H1 (cell line): Measurements from ENCODE around the gene PEPD. TPM values are rescaled to one million over a fixed set of nuclear protein-coding genes. Genes with fewer than 3 reads are reported as not detected.

Source experiments
- CTCF ChIA-PET: fragments of 300-600 bp; sonication (Branson Sonifier 250); formaldehyde crosslinking; loops from one replicate; lab custom pipeline; 2021; ENCODE audit not compliant: partially characterized antibody; lab: Charles Lee
- POLR2A ChIA-PET: fragments of 300-600 bp; sonication (Branson Sonifier 250); formaldehyde crosslinking; loops from one replicate; lab custom pipeline; 2021; ENCODE audit warnings: inconsistent platforms; ENCODE audit not compliant: partially characterized antibody; lab: Charles Lee
- DNase-seq, 2 experiments: peaks; one replicate each; pipeline versions ENCODE4 v3.0.0 to v3.0.0-alpha.2; 2010 to 2022; ENCODE audit warnings: low spot score in 2 of 2, low read depth in 1 of 2, mixed read lengths in 1 of 2
- FAIRE-seq: peaks from 2 replicates; lab custom pipeline; 2011; peaks lifted over from hg19 to GRCh38; lab: Jason Lieb, UNC
- H2AFZ ChIP-seq: 2 replicates; pipeline ENCODE4 v1.8.1; 2012; ENCODE audit warnings: low read length, inconsistent platforms
- H2AK5ac ChIP-seq: 2 replicates; pipeline ENCODE4 v1.6.1; 2013; ENCODE audit warnings: low read depth, low read length
- H2BK120ac ChIP-seq: replicated peaks from 2 replicates; pipeline ENCODE3; 2013; ENCODE audit warnings: low read depth, low read length, inconsistent platforms
- H2BK12ac ChIP-seq: 2 replicates; pipeline ENCODE4 v1.6.1; 2013; ENCODE audit warnings: low read depth, low read length
- H2BK15ac ChIP-seq: 2 replicates; pipeline ENCODE4 v1.6.1; 2013; ENCODE audit warnings: low read length
- H2BK20ac ChIP-seq: 2 replicates; pipeline ENCODE4 v1.6.1; 2013; ENCODE audit warnings: low read length
- H2BK5ac ChIP-seq: 2 replicates; pipeline ENCODE4 v1.6.1; 2013; ENCODE audit warnings: low read depth, low read length
- H3K14ac ChIP-seq: 2 replicates; pipeline ENCODE4 v1.6.1; 2013; ENCODE audit warnings: inconsistent platforms; ENCODE audit not compliant: insufficient read length
- H3K18ac ChIP-seq: 2 replicates; pipeline ENCODE4 v1.6.1; 2013; ENCODE audit warnings: low read length; ENCODE audit errors: extremely low read depth
- H3K23ac ChIP-seq: 2 replicates; pipeline ENCODE4 v1.6.1; 2013; ENCODE audit warnings: inconsistent platforms; ENCODE audit not compliant: insufficient read length
- H3K23me2 ChIP-seq: 2 replicates; pipeline ENCODE4 v1.6.1; 2013; ENCODE audit warnings: low read depth, low read length
- H3K27ac ChIP-seq: 2 replicates; pipeline ENCODE4 v1.6.1; 2011; ENCODE audit warnings: low read depth, low read length, inconsistent platforms
- H3K27me3 ChIP-seq, 4 experiments: replicated peaks in 1 of 4; 1 replicate in 1 of 4; 2 replicates in 3 of 4; pipeline versions ENCODE4 v1.6.1 to v1.8.1; 2011 to 2013; ENCODE audit warnings: low read length in 3 of 4, mild to moderate bottlenecking in 3 of 4, inconsistent platforms in 2 of 4, mixed read lengths in 2 of 4, moderate library complexity in 1 of 4; ENCODE audit not compliant: control insufficient read depth in 3 of 4, insufficient read depth in 3 of 4; ENCODE audit errors: extremely low read depth in 1 of 4
- H3K36me3 ChIP-seq, 4 experiments: 2 replicates each; pipeline versions ENCODE4 v1.6.1 to v1.8.1; 2011 to 2013; ENCODE audit warnings: mild to moderate bottlenecking in 4 of 4, low read length in 3 of 4, moderate library complexity in 2 of 4, control low read depth in 1 of 4, inconsistent platforms in 1 of 4; ENCODE audit not compliant: insufficient read depth in 4 of 4, control insufficient read depth in 2 of 4
- H3K4ac ChIP-seq: replicated peaks from 2 replicates; pipeline ENCODE3; 2013; ENCODE audit warnings: low read length, low read depth, mixed read lengths, inconsistent platforms; ENCODE audit not compliant: insufficient read length
- H3K4me1 ChIP-seq, 4 experiments: replicated peaks in 1 of 4; 1 replicate in 1 of 4; 2 replicates in 3 of 4; pipeline versions ENCODE4 v1.6.1 to v1.8.1; 2011 to 2013; ENCODE audit warnings: low read length in 3 of 4, inconsistent platforms in 2 of 4, mixed read lengths in 1 of 4; ENCODE audit not compliant: insufficient read depth in 4 of 4, control insufficient read depth in 3 of 4
- H3K4me2 ChIP-seq, 2 experiments: 2 replicates each; pipeline versions ENCODE4 v1.6.1 to v1.8.1; 2011 to 2013; ENCODE audit warnings: low read depth in 2 of 2, low read length in 2 of 2, control low read depth in 1 of 2, inconsistent platforms in 1 of 2, mild to moderate bottlenecking in 1 of 2; ENCODE audit not compliant: insufficient read depth in 1 of 2
- H3K4me3 ChIP-seq, 4 experiments: fragments of 200-600, 300-600 bp in 1 of 4; sonication (generic), shearing (Covaris generic), sonication (Bioruptor Twin) in 1 of 4; 2 replicates each; pipeline versions ENCODE4 v1.5.1 to v1.8.1; 2011 to 2016; ENCODE audit warnings: low read length in 4 of 4, low read depth in 3 of 4, control low read depth in 2 of 4, inconsistent platforms in 2 of 4, mild to moderate bottlenecking in 2 of 4, mixed read lengths in 1 of 4, moderate library complexity in 1 of 4; ENCODE audit not compliant: insufficient read depth in 2 of 4; ENCODE audit errors: extremely low read depth in 1 of 4
- H3K56ac ChIP-seq: replicated peaks from 2 replicates; pipeline ENCODE3; 2013; ENCODE audit warnings: low read depth, mild to moderate bottlenecking, mixed read lengths, low read length, inconsistent platforms; ENCODE audit not compliant: insufficient read length
- H3K79me1 ChIP-seq: 2 replicates; pipeline ENCODE4 v1.6.1; 2013; ENCODE audit warnings: low read depth, low read length, control low read depth
- H3K79me2 ChIP-seq, 2 experiments: 2 replicates each; pipeline versions ENCODE4 v1.6.1 to v1.8.1; 2012 to 2013; ENCODE audit warnings: low read length in 2 of 2, mild to moderate bottlenecking in 2 of 2, inconsistent platforms in 1 of 2; ENCODE audit not compliant: insufficient read depth in 2 of 2, control insufficient read depth in 1 of 2
- H3K9ac ChIP-seq, 4 experiments: replicated peaks in 1 of 4; 1 replicate in 1 of 4; 2 replicates in 3 of 4; pipeline versions ENCODE4 v1.6.1 to v1.8.1; 2011 to 2013; ENCODE audit warnings: low read depth in 3 of 4, low read length in 3 of 4, control low read depth in 2 of 4, mild to moderate bottlenecking in 2 of 4, moderate library complexity in 2 of 4, inconsistent platforms in 1 of 4; ENCODE audit errors: extremely low read depth in 1 of 4
- H3K9me3 ChIP-seq, 2 experiments: 2 replicates each; pipeline versions ENCODE4 v1.6.1 to v1.8.1; 2012 to 2013; ENCODE audit warnings: mild to moderate bottlenecking in 2 of 2, moderate library complexity in 2 of 2, control low read depth in 1 of 2, inconsistent platforms in 1 of 2, low read depth in 1 of 2, low read length in 1 of 2, mixed read lengths in 1 of 2; ENCODE audit not compliant: insufficient read depth in 2 of 2
- H4K20me1 ChIP-seq, 2 experiments: replicated peaks in 1 of 2; 2 replicates each; pipeline versions ENCODE3 to v1.8.1; 2011 to 2013; ENCODE audit warnings: inconsistent platforms in 2 of 2, low read length in 2 of 2, mild to moderate bottlenecking in 1 of 2; ENCODE audit not compliant: insufficient read depth in 2 of 2, control insufficient read depth in 1 of 2
- H4K5ac ChIP-seq: 2 replicates; pipeline ENCODE4 v1.6.1; 2013; ENCODE audit warnings: low read length, low read depth, mixed read lengths, inconsistent platforms; ENCODE audit not compliant: insufficient read length
- H4K8ac ChIP-seq: 2 replicates; pipeline ENCODE4 v1.8.0; 2013; ENCODE audit warnings: mild to moderate bottlenecking, moderate library complexity, low read length, inconsistent platforms; ENCODE audit not compliant: insufficient read depth; ENCODE audit errors: extremely low read depth
- H4K91ac ChIP-seq: replicated peaks from 2 replicates; pipeline ENCODE3; 2013; ENCODE audit warnings: low read length, mixed read lengths, inconsistent platforms; ENCODE audit not compliant: insufficient read length
- BRCA1 ChIP-seq: IDR thresholded peaks from 2 replicates; pipeline ENCODE4 v1.6.1; 2012; ENCODE audit warnings: low read depth, low read length, improper control_type of control experiment
- CBX5 ChIP-seq: fragments of 300-800, 300-1000 bp; sonication (generic); IDR thresholded peaks from 2 replicates; pipeline ENCODE4 v1.7.1; 2016; ENCODE audit warnings: antibody characterized with exemption, low read length, low read depth
- CBX8 ChIP-seq: fragments of 300-800, 300-1000 bp; sonication (generic); IDR thresholded peaks from 2 replicates; pipeline ENCODE4 v1.7.1; 2016; ENCODE audit warnings: low read depth, low read length, borderline replicate concordance
- CREB1 ChIP-seq: IDR thresholded peaks from 2 replicates; pipeline ENCODE4 v1.6.1; 2012; ENCODE audit warnings: inconsistent platforms
- HDAC2 ChIP-seq, 2 experiments: fragments of 300-600 bp in 1 of 2; sonication (generic) in 1 of 2; IDR thresholded peaks; 2 replicates each; pipeline ENCODE4 v1.6.1; 2011 to 2012; ENCODE audit warnings: low read depth in 2 of 2, low read length in 2 of 2, mild to moderate bottlenecking in 2 of 2, moderate library complexity in 2 of 2, borderline replicate concordance in 1 of 2, inconsistent platforms in 1 of 2
- HDAC6 ChIP-seq: IDR thresholded peaks from one replicate; pipeline ENCODE4 v1.7.1; 2012; ENCODE audit warnings: low read depth, mild to moderate bottlenecking, inconsistent platforms, low read length, moderate library complexity
- POLR2AphosphoS5 ChIP-seq: IDR thresholded peaks from 2 replicates; pipeline ENCODE4 v1.6.1; 2011; ENCODE audit warnings: low read depth, low read length
- RFX5 ChIP-seq: IDR thresholded peaks from 2 replicates; pipeline ENCODE4 v1.6.1; 2011; ENCODE audit warnings: low read depth, low read length, improper control_type of control experiment, borderline replicate concordance
- SIN3A ChIP-seq, 2 experiments: IDR thresholded peaks in 1 of 2; conservative IDR thresholded peaks in 1 of 2; 2 replicates each; pipeline ENCODE4 v1.6.1; 2011 to 2012; ENCODE audit warnings: low read length in 2 of 2, improper control_type of control experiment in 1 of 2, low read depth in 1 of 2, mild to moderate bottlenecking in 1 of 2
- SIRT6 ChIP-seq: IDR thresholded peaks from one replicate; pipeline ENCODE4 v1.7.1; 2012; ENCODE audit warnings: low read length, inconsistent platforms
- SIX5 ChIP-seq: IDR thresholded peaks from 2 replicates; pipeline ENCODE4 v1.6.1; 2011; ENCODE audit warnings: mild to moderate bottlenecking, low read depth, low read length
- TAF1 ChIP-seq: IDR thresholded peaks from 2 replicates; pipeline ENCODE4 v1.6.1; 2011; ENCODE audit warnings: mild to moderate bottlenecking, low read depth, low read length
- TBP ChIP-seq: IDR thresholded peaks from 2 replicates; pipeline ENCODE4 v1.6.1; 2011; ENCODE audit warnings: low read depth, low read length, improper control_type of control experiment
- ZNF274 ChIP-seq: IDR thresholded peaks from 2 replicates; pipeline ENCODE4 v1.7.0; 2012; ENCODE audit warnings: low read length, borderline replicate concordance; ENCODE audit errors: extremely low read depth
- WGBS, 2 experiments: shearing (Covaris generic) in 1 of 2; methylation state at CpG; one replicate each; pipeline versions ENCODE4 v1.1.6 to v1.1.7; 2013 to 2015; ENCODE audit warnings: low lambda C conversion rate in 2 of 2, mixed read lengths in 2 of 2, inconsistent platforms in 1 of 2, low coverage in 1 of 2, missing lambda C conversion rate in 1 of 2; ENCODE audit not compliant: insufficient replicate concordance in 2 of 2, insufficient coverage in 1 of 2, insufficient read length in 1 of 2; ENCODE audit errors: extremely low coverage in 1 of 2, missing lambda C conversion rate in 1 of 2; 5-methylcytosine and 5-hydroxymethylcytosine counted together
- polyA plus RNA-seq, 7 experiments: library from polyadenylated mRNA; depleted of rRNA in 3 of 7; stranded (reverse) in 5 of 7; unstranded in 2 of 7; fragments of >200 nt in 5 of 7; fragments of 200-250 nt in 2 of 7; gene quantifications; 1 replicate in 5 of 7; 2 replicates in 1 of 7; 4 replicates in 1 of 7; pipeline versions ENCODE4 v1.2.1 to v1.2.3, GENCODE V29; 2011 to 2013; ENCODE audit warnings: missing spikeins in 2 of 7, mixed read lengths in 2 of 7
- total RNA-seq: library from RNA; stranded (reverse); fragmentation: NEBNext Ultra II Directional; extraction: Animal tissue kit (Norgen Biotek cat#: 25700); gene quantifications from 2 replicates; pipeline ENCODE4 v1.2.1, GENCODE V29; 2021

The PEPD gene
- total and polyA plus RNA-seq, 2 of the 8 experiments (the other 6 are each of a cell fraction or from before 2014, with no cell fraction given), result 84.1 to 178 TPM

DNA sequence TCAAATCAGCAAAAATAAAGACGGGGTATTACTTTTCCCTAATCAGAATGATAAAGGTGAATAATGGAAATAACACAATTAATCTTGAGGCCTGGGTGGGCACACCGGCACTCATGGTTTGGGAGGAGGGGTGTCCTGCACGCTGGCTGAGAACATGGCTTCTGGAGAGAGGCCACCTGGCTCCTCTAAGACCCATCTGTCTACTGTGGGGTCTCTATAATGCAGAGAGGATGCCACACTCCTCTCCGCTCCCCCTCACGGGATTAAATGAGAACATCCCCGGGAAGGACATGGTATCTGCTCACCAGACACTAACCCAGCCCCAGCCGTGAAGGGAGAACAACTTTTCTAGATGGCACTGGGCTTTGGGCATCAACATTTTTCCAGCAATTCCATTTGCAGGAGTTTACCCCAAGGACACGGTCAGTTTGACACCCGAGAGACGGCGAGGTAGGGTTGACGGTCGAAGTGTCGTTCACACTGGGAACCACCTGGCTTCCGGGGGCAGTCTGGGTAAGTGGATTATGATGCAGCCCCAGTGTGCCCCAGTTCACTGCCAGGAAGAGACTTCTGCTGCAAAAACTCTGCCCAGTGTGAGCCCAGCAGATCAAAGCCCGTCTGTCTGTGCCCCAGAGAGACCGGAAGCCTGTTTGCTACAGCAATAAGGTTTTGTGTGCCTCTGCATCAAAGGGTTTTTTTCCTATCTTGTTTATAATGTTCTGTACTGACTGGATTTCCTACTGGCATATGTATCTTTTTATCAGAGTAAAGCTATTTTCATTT, 91.5 kb downstream of the PEPD start:
- Histone ChIP-seq H3K27ac (no peak overlapping the region), H4K5ac (no peak overlapping the region), H3K9ac (no peak overlapping the region), H3K36me3 (no peaks in the 10 kb centered on the region), H3K14ac (no peak overlapping the region), H3K18ac (no peak overlapping the region), H3K4me3 (no peak overlapping the region), H3K23me2 (no peaks in the 10 kb centered on the region), H3K79me2 (no peaks in the 10 kb centered on the region), H2AK5ac (no peak overlapping the region), H4K8ac (no peak overlapping the region), H2AFZ (no peak overlapping the region), H2BK120ac (no peak overlapping the region), H3K9me3 (no peaks in the 10 kb centered on the region), H3K23ac (no peak overlapping the region), H2BK15ac (no peak overlapping the region), H3K79me1 (no peaks in the 10 kb centered on the region), H3K4me1 (peaks cover 0 to 2% (median under 1%) of the 10 kb centered on the region in 4 experiments; a peak in 1 of 7 replicates), H4K91ac (no peak overlapping the region), H4K20me1 (peaks cover 0 to 6% of the 10 kb centered on the region in 2 experiments), H3K56ac (no peak overlapping the region), H3K4me2 (no peak overlapping the region), H2BK20ac (no peak overlapping the region), H2BK5ac (no peak overlapping the region), H2BK12ac (no peak overlapping the region), H3K27me3 (no peaks in the 10 kb centered on the region), H3K4ac (no peak overlapping the region)
- ChIA-PET POLR2A (no interaction called here), CTCF (interaction anchor here (0.7 to 7.7 kb wide), 47 partner anchors 8 to 622 kb away, joined by 3 to 77 read pairs (median 3); partner anchors contain the start of gene CHST8)
- WGBS, 2 experiments, result 88% methylated on average over 17 of the region's 17 CpGs; no CpG with 5 or more reads in 1 of the 2 experiments
- DNase-seq (no peak), FAIRE-seq (no peak)
- TF ChIP-seq HDAC6 (no peak), SIX5 (no peak), SIRT6 (no peak), TBP (no peak), CBX8 (no peak), RFX5 (no peak), POLR2AphosphoS5 (no peak), SIN3A (conservative IDR thresholded peaks at IDR 0.05 in 1 of 2, IDR thresholded peaks at IDR 0.05 in 1 of 2; ENCODE audit: low read depth in 1 of 2, low read length in 2 of 2) (no peak), CBX5 (no peak), HDAC2 (IDR thresholded peaks at IDR 0.05; ENCODE audit: borderline replicate concordance in 1 of 2, low read depth in 2 of 2, low read length in 2 of 2) (no peak), BRCA1 (no peak), TAF1 (no peak), ZNF274 (no peak), CREB1 (no peak)
